NCI-H748 treated with DMSO at 0.1 percent for 48 hours (cell line): Measurements from ENCODE around the gene GPR68.
"Not testable (repeated sequence)": the region's sequence is repeated elsewhere in the genome, so short reads cannot be mapped to it uniquely, and the experiment has no call there.

ENCODE experiments used
- DNase-seq: peaks from one replicate; lab custom pipeline; 2025; lab: John Stamatoyannopoulos, UW

GPR68 gene

DNA sequence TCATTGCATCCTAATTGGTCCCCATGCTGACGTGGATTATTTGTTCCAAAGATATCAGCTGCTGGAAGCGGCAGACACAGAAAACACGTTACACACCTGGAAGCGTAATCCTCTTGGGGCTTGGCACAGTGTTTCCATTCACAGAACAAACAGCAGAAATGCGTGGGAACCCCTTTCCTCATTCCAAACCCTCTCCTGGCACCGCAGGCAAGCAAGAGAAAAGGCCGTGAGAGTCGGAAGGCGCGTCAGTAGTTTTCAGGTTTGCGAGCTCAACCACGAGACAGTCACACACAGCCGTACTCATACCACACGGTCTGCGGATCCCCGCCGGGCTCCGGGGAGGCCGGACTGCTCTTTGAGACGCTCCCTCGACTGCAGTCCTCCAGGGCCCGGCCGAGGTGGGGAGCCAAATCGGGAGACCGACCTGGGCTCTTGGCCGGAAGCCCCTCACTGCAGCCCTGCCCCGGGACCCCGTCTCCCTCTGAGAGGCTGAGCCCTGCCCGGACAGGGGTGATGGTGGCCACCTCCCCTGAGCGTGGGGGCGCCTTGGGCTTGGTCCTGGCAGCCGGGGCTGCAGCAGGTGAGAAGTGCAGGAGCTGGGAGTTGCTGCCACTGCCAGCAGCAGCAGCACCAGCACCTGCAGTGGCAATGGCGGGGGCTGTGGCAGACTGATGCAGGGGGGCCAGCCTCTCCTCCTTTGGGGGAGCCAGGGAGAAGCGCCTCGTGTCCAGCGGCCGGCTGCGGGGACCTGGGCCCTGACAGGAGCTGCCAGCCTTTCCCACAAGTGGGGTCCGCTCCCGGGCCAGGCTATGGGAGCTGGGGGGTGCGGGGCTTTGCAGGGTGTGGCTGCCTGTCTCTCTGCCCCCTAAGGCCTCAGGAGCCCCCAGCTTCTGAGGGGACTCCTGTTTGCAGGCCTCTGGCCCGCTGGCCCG, 28.1 kb upstream of the GPR68 start:
- no peak for DNase-seq

DNA sequence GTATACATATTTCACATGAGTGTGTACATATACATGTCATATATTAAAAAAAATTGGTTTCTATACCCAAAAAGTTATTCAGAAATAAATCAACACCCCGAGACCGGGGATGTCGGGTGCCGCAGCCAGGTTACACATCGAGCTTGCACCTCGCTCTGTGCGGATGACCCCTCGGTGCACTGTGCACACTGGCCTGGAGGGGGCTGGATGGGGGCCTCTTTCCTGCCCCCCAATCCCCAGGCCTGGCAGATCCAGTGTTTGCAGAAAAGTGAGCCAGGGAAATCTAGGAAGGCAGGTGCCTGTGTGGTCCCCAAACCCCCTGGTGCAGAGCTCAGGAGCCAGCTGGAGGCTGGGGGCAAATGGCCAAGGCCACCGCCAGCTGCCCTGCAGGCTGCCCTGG, 27.1 kb upstream of the GPR68 start:
- DNase-seq = no peak

DNA sequence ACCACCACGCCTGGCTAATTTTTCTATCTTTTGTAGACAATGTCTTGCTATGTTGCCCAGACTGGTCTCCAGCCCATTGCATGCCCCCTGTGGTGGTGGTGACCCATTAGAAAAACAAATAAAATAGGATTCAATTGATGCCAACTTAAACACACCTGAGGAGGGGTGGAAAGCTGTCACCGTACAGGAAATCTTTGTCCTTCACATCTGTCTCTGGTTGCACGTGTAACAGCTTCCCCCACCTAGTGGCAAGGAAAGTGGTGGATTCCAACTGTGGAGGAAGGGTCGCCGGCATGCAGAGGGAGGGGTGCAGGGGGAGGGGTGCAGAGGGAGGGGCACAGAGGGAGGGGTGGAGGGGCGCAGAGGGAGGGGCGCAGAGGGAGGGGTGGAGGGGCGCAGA, 26.1 kb upstream of the GPR68 start:
- no peak for DNase-seq

DNA sequence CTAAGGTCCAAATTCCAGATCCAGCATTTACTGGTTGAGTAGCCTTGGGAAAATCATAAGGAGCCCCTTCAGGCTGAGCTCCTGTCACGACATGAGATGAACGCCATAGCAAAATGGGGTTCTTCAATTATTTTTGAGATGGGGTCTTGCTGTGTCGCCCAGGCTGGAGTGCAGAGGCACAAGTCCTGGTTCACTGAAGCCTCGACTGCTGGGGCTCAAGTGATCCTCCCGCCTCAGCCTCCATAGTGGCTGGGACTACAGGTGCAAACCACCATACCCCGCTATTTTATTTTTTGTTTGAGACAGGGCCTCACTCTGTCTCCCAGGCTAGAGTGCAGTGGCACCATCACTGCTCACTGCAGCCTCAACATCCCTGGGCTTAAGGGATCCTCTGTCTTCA, 25.7 kb upstream of the GPR68 start:
- DNase-seq = no peak

DNA sequence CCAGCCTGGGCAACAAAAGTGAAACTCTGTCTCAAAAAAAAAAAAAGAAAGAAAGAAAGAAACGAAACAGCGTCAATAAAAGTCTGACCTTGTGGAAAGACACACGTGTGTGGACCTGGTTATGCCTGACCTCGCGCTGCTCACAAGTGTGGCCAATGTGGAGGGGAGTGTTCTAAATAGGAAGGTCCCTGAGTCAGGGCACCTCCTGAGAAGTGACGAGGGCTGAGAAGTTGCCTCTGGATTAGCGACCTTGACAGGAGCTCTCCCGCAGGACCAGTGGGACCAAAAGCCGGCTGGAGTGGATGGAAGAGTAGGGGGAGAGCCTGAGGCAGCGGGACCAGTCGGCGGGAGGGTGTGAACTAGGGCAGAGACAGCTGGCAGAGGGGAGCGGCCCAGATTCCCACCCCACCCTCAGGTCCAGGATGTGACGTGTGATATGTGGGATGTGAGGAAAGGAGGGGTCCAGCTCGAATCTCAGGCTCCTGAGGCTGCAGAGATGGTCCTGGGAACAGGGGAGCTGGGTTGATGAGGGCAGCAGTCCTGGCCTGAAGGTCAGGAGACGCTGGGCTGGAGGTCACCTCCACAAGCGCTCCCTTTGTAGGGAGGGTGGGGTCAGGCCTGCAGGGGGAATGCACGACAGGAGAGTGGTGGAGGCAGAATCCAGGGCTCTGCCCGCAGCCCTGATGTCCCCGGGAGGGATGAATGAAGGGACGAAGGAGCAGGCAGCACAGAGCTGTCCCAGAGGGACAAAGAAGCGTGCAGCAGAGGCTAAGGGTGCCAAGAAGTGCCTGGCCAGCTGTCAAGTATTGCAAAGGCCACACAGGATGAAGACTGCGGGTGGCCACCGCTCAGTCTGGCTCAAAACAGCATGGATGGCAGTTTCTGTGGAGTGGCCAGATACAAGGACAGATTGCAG, 24.8 kb upstream of the GPR68 start:
- no peak for DNase-seq

DNA sequence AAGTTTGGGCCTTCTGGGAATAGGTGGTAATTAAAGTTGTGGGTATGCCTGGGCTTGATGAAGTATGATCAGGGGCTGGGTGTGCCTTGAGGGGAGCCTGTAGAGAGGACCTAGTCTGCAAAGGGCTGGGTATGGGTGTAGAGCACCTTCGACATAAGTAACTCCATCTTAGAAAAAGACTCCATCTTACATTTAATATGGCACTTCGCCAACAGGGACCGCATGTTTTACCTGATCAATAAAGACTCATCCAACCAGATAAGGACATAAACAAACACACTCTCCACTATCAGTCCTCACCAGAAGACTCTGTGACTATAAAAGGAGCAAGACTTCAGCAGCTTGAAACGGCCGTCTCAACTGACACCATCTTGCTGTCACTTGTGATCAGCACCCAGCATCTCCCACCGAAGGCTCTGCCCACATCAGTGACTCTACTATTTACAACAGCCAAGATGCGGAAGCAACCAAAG, 23.5 kb upstream of the GPR68 start:
- no peak for DNase-seq

DNA sequence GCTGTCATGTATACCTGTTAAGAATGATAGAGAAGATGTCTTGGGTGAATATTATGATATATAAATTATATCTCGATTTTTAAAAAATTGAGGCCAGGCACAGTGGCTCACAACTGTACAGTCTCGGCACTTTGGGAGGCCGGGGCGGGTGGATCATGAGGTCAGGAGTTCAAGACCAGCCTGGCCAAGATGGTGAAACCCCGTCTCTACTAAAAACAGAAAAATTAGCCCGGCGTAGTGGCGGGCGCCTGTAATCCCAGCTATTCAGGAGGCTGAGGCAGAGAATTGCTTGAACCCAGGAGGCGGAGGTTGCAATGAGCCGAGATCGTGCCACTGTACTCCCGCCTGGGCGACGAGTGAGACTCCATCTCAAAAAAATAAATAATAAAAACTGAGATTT, 21.8 kb upstream of the GPR68 start:
- not testable (repeated sequence) for DNase-seq

DNA sequence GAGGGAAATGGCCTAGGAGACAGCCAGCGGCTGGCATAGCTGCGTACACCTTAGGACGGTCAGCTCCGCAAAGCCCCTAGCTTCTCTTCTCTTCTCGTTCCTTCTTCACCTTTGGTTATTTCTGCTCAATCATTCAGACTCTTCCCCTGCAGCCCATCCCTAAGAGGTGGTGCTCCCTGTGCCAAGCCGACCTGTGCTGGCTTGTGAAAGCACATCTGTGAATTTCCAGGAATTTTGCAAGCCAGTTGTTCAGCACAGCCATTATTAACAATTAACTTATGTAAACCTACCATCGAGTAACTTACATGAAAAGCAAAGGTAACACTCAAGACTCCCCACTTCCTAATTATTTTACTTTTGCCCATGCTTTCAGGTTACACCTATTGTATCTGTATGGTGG, 20.9 kb upstream of the GPR68 start:
- DNase-seq = no peak

DNA sequence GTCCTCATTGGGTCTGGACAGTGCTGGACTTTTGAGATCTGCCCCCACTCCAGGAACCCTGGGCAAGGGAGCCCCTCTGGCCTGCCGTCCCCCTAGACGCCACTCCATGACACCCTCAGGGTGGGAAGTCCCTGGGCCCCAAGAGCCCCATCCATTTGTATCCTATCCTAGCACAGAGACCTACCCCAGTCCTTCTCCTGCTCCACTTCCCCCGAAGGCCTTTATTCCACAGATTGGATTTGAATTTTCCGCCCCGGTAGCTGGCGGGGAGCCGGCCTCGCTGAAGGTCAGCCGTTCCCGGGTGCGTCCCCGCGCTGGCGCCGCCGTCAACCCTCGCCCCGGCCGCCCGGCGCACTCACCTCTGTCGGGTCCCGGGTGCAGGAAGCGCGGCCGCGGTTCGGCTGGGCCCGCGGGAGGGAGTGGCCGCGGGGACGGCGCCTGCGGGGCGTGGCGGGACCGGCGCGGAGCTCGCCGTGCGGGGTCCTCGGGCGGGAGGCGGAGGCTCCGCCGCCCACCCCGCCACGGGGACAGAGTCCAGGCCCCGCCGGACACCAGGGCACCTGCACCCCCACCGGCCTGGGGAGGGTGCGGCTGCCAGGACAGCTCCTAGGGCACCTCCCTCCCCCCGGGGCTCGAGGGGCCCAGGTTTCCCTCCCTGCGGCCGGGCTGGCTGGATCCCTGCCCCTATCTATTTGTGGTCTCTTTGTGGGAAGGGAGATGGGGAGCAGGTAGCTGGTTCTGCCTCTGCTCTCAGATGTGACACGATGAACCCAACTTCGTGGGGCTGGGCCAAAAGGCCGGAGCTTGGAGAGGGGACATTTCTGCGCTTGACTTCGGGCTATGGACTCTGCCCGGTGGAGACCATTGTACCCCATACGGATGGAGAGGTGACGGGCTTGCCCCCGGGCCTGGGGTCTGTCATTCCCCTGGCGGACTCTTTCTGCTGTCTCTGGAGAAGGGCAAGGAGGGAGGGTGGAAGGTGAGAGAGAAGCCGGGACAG, 19.9 kb upstream of the GPR68 start:
- DNase-seq = no peak

DNA sequence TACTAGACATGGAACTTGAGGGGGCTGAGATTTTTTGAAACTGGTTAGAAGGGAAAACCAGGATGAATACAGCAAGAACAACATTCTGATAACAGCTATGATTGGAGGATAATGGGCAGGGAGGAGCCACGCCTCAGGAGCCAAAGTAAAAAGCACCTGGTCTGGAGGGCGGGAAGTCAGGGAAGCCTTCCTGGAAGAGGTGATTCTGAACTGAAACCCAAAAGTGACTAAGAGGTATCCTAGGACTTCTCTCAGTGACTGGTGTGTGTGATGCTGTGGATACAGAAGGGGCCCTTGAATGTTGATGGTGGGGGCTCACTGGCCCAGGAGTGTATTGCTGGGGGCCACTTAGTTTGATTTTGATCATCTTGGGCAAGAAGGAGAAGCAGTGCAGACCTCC, 18.8 kb upstream of the GPR68 start:
- DNase-seq = no peak

DNA sequence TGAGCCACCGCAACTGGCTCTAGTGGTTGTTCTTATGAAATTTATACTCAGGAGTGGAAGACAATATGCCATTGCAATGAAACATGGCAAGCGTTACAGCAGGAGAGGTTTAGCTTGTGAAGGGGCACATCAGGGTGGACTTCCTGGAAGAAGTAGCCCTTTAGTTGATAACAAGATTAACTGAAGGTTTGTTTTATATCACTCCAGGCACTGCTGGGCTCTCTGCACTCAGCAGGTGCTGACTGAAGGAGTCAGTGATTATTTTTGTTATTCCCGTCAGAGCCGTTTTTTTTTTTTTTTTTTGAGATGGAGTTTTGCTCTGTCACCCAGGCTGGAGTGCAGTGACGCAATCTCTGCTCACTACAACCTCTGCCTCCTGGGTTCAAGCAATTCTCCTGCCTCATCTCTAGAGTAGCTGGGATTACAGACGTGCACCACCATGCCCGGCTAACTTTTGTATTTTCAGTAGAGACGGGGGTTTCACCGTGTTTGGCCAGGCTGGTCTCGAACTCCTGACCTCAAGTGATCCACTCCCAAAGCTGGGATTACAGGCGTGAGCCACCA, 17.6 kb upstream of the GPR68 start:
- DNase-seq = no peak

DNA sequence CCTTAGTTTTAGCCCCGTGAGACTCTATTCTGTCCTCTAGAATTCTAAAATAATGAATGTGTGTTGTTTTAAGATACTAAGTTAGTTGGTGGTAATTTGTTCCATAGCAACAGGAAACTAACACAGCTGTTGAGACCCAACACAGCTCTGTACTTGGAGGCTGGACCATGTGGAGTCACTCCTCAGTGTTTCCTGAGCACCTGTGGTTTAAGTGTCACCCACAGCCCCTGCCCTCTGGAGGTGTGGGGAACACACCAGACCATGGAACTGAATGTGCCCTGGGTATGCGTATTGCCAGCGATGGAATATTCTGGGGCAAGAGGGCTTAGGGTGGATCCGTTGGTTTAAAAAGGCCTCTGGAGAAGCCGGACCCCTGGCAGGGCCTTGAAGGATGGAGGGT, 16.6 kb upstream of the GPR68 start:
- no peak for DNase-seq

DNA sequence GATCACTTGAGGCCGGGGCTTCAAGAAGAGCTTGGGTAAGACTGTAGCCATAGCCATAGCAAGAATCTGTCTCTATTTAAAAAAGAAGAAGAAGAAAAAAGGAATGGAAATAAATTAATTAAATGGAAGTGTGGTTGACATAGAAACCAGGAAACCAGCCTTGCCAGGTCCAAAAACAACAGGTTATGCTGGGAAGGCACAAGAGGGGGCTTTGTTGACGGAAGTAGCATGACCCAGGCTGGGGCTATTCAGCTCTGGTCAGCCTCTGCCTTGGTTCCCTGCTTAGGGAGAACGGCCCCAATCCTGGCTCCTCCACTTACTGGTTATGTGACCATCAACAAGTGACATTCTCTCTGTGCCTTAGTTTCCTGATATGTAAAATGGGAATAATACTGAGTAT, 14.4 kb upstream of the GPR68 start:
- no peak for DNase-seq

DNA sequence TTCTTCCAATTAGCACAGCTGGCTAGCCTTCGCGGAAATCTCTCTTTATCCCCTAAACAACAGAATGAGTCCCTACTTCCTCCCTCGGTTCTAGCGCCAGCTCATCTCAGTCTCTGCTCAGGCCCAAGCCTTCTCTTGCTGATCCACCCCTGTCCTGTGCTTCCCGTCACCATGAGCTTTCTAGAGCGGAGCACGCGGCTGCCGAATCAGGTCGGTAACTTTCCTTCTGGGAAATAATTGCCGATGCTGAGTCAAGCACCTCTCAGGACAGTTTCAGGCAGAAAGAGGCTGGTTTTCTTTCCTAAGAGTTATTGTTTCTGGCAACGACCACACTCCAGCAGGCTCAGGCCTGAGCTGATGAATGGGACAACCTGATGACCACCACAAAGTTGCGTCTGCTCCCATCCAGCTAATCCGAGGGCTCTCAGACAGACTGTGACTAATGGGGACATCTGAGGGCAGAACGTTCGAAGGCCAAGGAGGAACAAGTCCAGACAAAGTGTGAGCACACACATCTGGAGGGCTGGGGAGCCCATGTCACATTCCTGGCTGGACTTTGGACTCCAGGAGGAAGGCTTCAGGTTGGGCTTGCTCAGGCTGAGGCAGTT, 13.6 kb upstream of the GPR68 start:
- DNase-seq = no peak

DNA sequence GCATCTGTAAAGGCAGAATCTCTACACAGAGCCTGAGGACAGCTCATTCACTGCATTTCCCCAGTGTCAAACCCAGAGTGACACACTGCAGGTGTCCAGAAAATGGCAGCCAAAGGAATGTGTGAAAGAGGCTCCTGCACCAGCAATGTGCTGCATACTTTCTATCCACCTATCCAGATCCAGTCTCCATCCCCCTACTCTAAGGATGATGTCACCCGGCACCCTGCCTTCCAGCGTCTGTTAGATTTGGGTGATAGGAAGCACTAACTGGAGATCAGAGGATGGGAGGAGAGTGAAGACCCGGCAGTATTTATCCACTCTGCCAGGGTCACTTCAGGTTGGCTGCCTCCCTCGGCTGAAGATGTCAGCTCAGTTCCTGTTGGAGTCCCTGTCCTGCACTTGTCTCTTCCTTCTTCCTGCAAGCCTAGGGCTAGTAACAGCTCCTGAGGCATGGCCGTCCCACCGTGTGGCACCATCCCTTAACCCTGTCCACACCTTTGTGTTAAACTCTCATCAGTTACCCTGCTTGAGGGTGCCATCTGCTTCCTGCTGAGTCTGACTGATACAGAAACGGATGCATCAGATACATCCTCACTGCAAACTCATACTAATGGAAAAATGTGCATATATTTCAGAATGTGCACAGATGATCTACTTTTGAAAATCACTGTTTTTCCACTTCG, 13.0 kb upstream of the GPR68 start:
- no peak for DNase-seq

DNA sequence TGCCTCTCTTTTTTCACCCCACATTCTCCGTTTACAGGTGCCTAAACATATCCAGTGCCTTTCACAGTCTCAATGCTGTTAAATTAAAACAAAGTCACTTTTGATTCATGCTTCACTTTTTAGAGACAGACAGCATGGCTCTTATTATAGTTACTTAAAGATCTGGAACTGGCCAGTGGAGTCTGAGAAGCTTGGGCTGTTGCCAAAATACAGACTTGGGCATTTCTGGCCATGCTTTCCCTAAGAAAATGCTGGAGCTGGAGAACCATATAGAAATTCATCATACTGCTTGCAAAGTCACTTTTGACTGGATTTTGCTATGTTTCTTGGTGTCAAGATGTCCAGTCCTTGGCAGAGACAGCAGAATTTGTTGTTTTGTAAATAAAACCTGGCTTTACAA, 12.2 kb upstream of the GPR68 start:
- no peak for DNase-seq

DNA sequence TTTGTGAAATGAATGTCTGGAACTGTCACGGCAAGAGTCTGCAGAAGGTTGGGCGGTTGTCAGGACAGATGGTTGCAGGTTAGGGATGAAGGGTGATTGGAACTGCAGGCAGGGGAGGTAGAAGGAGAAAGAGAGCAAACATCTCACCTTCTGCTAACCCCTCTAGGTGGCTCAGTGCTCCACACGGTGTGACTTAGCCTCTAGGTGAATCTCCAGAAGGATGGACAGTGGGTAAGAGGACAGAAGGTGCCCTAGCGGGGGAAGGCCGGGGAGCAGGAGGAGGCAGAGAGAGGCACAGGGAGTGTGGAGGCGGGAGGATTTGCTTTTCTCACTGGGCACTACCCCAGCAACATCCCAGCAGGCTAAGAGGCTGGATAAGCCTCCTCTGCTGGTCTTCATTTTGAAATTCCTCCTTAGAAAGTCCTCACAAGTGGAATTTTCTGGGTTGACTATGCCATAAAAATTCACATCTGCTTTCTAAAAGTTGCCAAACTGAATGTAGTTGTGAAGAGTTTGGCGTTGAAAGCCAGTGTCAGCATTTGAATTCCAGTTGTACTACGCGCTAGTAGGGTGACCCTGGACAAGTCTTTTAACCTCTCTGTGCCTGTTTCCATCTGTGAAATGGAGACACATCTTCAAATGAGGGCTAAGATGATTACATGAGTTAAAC, 10.7 kb upstream of the GPR68 start:
- no peak for DNase-seq

DNA sequence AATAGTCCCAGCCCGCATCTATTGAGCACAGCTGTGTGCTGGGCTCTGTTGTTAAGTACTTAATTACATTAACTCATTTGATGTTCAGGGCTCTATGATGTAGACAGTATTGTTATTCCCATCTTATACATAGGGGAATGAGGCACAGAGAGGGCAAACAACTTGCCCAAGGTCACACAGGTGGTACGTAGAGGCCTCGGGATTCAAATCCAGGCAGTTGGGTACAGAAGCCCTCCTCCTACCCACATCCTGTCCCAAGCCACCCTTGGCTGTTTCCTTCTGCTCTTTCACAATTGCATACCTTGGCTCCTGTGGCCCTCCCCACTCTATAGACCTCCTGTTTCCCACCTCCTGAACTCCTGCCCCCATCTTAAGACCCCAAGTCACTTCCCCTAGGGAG, 10.0 kb upstream of the GPR68 start:
- DNase-seq = no peak

DNA sequence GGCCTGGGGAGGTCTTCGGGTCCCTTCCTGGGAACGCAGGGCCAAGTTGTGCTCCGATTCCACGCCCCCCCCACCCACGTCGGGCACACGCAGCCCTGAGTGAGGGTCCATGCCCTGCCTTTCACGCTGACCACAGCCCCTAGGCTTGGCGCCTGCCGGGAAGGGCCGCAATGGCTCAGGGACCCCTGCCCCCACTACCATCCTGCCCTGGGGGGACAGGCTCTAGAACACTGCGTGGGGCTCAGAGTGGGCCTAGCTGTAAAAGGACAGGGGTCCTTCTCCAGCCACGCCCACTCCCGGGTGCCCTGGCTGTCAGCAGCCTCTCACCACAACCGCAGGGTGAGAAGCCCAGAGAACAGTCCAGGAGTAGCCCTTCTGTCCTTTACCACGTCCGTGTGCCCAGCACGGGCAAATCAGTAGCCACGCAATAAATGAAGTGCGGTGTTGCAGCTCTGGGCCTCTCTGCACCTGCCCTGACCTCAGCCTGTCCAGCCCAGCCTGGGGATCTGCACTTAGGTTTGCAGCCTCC, 9.4 kb upstream of the GPR68 start:
- DNase-seq = no peak
